SH-SY5Y (cell line): ENCODE data around the gene RGMB.

Experiments
- GATA2 ChIP-seq: IDR thresholded peaks from 2 replicates; pipeline ENCODE4 v1.6.1; 2011; ENCODE audit warnings: mild to moderate bottlenecking, low read depth, low read length
- GATA3 ChIP-seq: IDR thresholded peaks from 2 replicates; pipeline ENCODE4 v1.6.1; 2011; ENCODE audit warnings: low read depth, mild to moderate bottlenecking, low read length, moderate library complexity

GRCh38 chr5:98813755-98814154, 40.3 kb downstream of the RGMB start:
- no peak for TF ChIP-seq GATA2
- TF ChIP-seq GATA3 = no peak
